GM11168 (cell line): ENCODE results near the gene GRIK1.

Experiments
- in situ Hi-C: fragments of 300-500 bp; cut with MboI; formaldehyde crosslinking; loops from one replicate; pipeline ENCODE4 v1.12.0; 2022; ENCODE audit warnings: low sequenced_read_pairs; ENCODE audit not compliant: unreplicated experiment

Gene GRIK1

GRCh38 chr21:29571949-29572348 lies 367.8 kb downstream of the GRIK1 start:
- in situ Hi-C loops: no loop called here

DNA sequence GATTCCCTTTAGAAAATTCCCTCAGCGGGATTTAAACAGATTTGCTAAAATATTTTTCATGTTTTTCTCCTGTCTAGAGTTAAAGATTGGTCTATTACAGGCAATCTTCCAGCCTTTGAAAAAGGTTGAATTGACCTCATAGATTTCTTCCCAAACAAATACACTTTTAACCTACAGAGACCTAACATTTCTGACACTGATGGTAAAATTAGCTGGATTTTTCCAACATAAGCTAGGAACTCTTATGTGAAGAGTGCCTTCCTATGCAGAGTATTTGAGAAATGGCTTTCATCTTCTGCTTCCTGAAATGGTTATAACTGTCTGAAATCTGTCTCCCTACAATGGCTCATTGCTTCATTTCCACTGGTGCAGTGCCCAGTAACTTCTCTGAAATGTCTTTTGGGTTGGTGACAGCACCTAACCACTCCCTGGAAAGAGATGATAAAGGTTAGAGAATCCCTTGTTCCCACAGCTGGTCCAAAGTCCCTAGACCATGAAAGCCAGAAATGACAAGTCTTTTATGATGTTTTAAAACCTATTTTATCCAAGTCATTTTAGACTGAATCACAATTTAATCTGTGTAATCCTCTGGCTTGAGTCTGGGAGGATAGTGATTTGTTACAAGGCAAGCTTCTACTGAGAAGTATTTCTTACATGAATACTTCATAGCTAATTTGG lies 371.6 kb downstream of the GRIK1 start:
- in situ Hi-C loops: no loop called here

- in situ Hi-C loops: no loop called here
Observed at GRCh38 chr21:29557931-29558725, 381.7 kb downstream of the GRIK1 start.

GRCh38 chr21:29557200-29557599 lies 382.6 kb downstream of the GRIK1 start:
- in situ Hi-C loops: no loop called here

- in situ Hi-C loops: no loop called here
Observed at GRCh38 chr21:29555601-29556000, 384.2 kb downstream of the GRIK1 start.

DNA sequence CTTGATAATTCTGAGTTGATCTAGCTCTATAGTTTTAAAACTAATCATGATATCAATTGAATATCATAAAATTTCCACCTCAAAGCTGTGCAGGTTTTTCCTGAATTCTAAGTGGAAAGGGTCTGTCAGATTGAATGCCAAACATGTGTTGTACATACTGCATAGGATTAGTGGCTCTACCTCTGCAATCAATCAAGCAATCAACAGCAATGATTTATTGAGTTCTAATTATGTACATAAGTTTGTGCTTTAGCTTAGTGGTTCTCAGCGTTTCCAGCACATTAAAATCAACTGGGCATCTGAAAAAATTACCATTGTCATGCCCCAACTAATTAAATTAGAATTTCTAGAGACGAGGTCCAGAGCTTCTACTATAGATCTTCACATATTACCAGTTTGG lies 389.6 kb downstream of the GRIK1 start:
- in situ Hi-C loops: no loop called here

- in situ Hi-C loops: no loop called here
Observed at GRCh38 chr21:29549614-29550013, 390.2 kb downstream of the GRIK1 start.

DNA sequence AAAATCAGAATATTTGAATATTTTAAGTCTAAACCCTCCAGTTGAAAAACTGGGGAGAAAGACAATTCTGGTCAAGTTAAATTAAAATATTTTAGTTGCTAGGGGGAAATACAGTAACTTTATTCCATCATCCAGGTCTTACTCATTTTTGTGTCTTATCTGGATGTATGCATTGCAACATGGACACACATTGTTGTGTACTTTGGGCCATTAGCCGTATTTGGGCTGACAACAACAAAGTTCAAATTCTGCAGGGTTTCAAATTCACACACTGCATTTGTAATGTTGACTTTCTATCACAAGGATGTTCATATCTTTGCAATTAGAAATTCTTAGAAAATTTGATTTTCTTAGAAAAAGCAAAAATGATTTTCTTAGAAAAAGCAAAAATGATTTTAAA lies 391.8 kb downstream of the GRIK1 start:
- in situ Hi-C loops: no loop called here

DNA sequence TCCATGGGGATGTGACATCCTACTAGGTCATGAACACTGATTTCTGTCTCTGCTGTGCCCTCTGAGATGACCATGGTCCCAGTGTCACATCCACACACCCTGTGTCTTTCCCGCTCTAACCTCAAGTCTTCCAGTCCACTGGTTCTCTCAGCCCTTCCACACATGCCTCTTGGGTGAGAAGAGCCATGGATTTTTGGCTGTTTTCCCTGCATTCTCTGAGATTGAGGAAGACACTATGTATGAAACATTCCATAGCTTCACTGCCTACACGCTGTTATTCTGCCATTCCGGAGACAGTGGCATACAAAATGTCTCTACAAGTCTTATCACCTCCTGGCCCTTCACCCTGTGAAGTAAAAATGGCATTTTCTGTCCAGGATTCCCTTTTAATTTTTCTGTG lies 393.7 kb downstream of the GRIK1 start:
- in situ Hi-C loops: no loop called here

GRCh38 chr21:29540289-29540688 lies 399.5 kb downstream of the GRIK1 start:
- in situ Hi-C loops: no loop called here

DNA sequence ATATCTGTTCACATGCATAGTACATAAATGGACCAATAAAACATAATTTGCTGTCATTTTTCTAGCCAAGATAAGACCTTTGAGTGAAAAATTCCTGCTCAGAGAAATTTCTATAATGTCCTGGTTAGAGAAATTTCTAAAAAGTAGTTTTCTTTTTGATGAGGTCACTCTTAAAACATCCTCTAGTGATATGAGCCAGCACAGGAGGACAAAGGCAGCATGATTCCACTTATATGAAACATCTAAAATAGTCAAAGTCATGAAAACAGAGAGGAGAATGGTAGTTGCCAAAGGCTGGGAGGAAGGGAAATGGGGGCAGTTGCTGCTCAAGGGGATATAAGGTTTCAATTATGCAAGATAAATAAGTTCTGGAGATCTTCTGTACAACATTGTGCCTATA lies 401.7 kb downstream of the GRIK1 start:
- in situ Hi-C loops: no loop called here

GRCh38 chr21:29534448-29534847 lies 405.3 kb downstream of the GRIK1 start:
- in situ Hi-C loops: no loop called here

DNA sequence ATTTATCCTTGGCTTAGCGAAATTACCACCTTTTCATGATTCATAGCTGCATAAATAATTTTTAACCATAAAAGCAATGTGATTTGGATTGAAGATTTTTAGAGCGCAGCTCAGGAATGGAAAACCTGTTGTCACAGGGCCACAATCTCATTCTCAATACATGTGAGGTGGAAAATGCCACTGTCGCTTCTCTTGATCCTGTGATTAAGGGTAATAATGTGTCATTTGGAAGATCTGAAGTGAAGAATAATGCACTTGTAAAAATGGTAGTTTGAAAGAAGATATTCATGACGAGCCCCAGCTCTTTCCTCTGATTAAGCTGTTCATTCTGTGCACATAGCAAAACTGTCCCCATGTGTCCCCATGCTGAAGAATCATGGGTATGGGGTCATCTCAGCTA lies 410.7 kb downstream of the GRIK1 start:
- in situ Hi-C loops: no loop called here

DNA sequence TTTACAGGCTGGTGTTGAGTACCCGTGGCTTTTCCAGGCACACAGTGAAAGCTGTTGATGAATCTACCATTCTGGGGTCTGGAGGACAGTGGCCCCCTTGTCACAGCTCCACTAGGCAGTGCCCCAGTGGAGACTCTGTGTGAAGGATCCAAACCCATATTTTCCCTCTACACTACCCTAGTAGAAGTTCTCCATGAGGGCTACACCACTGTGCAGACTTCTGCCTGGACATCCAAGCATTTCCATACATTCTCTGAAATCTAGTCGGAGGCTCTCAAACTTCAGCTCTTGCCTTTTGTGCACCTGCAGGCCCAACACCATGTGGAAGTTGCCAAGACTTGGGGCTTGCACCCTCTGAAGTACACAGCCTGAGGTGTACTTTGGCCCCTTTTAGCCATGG lies 413.3 kb downstream of the GRIK1 start:
- in situ Hi-C loops: no loop called here

DNA sequence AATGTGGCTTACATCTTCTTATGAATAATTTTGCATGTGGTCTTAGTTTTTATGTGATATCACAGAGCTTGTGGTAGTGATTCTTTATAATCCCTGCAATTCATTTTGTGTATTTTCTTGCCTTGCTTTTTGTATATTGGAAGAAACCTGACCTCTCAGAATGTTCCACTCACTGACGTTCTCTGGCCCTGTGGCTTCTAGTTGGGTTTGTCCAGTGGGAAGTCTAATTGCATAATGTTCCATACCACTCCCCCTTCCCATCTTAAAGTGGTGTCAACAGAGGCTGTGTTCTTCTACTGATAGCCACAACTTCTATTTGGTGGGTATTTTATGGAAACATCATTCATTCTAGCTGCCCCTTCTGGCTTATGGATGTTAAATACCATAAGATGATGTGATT lies 415.7 kb downstream of the GRIK1 start:
- in situ Hi-C loops: no loop called here

DNA sequence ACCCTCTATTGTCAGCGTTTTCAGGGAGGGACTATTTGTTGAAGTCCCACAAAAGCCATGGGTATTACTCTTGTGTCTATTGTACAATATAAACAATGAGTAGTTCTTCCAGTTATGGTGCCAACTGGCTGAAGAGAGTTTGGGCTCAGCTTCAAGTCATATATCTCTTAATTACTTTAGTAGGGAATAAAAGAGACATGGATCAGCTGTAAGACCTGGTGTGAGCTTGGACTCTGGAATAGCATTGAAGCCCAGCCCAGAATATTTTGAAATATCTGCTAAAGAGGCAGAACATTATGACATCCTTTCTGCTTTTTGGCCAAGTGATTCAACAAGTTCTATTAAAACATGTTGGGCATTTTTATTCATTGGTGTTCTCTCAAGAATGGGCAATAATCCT lies 416.1 kb downstream of the GRIK1 start:
- in situ Hi-C loops: no loop called here

- in situ Hi-C loops: no loop called here
Observed at GRCh38 chr21:29521872-29522271, 417.9 kb downstream of the GRIK1 start.

DNA sequence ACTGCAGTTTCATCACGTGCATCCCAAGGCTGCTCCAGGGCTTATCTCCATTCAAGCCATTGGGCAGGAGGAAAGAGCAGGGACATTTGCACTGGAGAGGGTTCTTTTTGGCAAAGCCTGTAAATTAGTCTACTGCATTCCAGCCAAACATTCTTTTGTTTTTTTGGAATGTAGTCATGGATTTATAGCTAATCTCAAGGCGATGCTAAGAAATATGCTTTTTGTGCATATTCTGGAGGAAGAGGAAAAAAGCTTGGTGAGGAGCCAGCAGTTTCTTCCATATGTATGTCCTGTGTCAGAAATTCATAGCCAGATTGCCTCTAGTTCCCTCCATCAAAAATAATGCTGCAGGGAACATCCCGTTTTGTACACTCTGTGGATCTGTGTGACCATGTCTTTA lies 419.6 kb downstream of the GRIK1 start:
- in situ Hi-C loops: no loop called here

DNA sequence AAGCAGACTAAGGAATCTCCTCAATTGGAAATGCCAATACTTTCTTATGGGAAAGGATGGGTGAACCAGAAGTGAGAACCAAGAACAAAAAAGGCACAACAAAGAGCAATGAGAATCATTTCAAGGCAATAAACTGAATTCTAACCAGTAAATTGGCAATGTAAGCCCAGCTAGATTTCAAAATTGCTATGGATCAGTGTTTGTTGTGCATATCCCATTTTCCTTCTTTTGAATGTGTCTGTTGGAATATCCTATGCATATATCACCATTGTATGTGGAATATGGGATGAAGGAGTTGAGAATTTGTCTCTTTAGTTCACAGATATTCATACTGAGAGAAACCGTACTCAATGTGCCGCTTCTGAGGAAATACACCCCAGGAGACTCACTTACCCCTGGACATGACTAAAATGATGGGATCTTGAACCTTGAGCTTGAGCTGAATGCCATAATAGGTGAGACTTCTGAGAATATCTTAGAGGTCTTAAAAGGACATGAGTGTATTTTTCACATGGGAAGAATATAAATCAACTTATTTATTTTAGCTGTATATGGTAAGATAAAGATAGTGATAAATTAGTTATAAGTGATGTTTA lies 425.0 kb downstream of the GRIK1 start:
- in situ Hi-C loops: no loop called here

GRCh38 chr21:29513535-29513934 lies 426.3 kb downstream of the GRIK1 start:
- in situ Hi-C loops: no loop called here

DNA sequence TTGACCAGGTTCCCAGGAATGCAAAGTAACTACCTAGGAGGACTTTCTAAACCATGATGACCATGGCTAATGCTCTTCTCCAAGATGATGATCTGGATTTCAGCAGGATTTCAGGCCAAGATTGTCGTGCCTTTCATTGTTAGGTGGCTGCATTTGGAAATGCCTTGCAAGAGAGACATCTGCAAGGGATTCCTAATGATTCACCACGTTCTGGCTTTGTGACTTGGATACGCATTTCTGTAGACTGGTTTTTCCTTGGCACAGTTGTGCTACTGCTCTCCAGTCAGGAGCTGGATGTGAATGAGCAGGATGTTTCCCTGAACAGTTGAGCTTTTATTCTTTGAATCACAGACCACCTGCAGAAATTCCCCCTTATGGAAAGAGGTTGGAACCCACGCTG lies 428.7 kb downstream of the GRIK1 start:
- in situ Hi-C loops: no loop called here

DNA sequence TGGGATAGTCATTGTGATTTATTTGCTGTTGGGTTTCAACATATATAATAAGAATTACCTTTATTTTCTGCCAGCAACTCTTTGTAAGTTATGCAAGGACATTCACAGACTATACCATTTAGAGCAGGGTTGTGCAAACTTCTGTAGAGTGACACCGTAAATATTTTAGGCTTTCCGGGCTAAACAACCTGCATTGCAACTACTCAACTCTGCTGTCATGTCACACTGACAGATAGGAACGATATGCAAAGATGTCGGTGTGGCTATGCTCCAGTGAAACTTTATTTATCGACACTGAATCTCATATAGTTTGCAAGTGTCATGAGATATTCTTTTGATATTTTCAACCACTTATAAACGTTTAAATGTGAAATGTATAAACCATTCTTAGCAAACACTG lies 430.7 kb downstream of the GRIK1 start:
- in situ Hi-C loops: no loop called here
